Measurements from ENCODE around the gene MAP3K13. TPM values are rescaled to one million over a fixed set of nuclear protein-coding genes. Genes with fewer than 3 reads are reported as not detected.

The MAP3K13 gene
- total and polyA plus RNA-seq, 10 of the 15 experiments (the other 5 are each of a cell fraction or from before 2014, with no cell fraction given) = 10.5 to 70.8 (median 26.8) TPM

DNA sequence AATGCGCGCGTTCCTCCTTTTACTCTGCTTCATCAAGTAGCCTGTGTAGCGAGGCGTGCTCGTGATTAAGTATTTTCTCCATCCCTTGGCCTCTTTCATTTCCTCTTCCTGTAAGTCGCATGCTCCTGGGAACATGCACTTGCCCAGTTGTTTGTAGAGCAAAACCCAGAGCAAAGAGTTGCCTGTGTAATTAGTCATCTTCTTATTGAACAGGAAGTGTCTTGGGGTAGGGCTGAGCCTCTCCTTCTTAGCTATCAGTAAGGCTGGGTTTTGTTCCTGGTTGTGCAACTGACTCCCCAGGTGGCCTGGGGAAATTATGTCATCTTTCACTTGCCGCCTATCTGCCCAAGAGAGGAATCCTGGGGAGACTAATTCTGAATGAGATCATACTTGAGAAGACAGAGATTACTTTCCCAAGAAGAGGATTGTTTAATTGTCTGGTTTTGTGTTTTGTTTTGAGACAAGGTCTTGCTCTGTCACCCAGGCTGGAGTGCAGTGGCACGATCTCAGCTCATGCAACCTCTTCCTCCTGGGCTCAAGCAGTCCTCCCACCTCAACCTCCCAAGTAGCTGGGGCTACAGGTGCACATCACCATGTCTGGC, 174.5 kb downstream of the MAP3K13 start (continued):
- TF ChIP-seq SRF (IDR thresholded peaks at IDR 0.05; ENCODE audit: low read depth in 2 of 2, low read length in 2 of 2) (peak in 1 of 2 experiments; percentile 43; a peak in 1 of 4 replicates), YY1 (IDR thresholded peaks at IDR 0.05; ENCODE audit: low read depth, low read length) (no peak), EGR1 (IDR thresholded peaks at IDR 0.05; ENCODE audit: borderline replicate concordance in 1 of 2, low read depth in 2 of 2, low read length in 2 of 2) (peak in 1 of 2 experiments; percentile 49; a peak in 1 of 3 replicates), EP300 (IDR thresholded peaks at IDR 0.05; ENCODE audit: borderline replicate concordance in 1 of 2, control insufficient read depth in 1 of 2, low read depth in 2 of 2, low read length in 2 of 2) (peak in 1 of 2 experiments; percentile 68; a peak in 1 of 4 replicates), SUZ12 (IDR thresholded peaks at IDR 0.05; ENCODE audit: unreplicated experiment) (no peak), JUNB (IDR thresholded peaks at IDR 0.05) (peak; percentile 95), SREBF2 (IDR thresholded peaks at IDR 0.05; ENCODE audit: low read length) (no peak), NBN (IDR thresholded peaks at IDR 0.05) (peak; percentile 58; the same call in 1 of the 2 replicates), ZNF622 (IDR thresholded peaks at IDR 0.05) (no peak), KAT2A (conservative IDR thresholded peaks at IDR 0.05; ENCODE audit: control insufficient read depth, low read depth, low read length) (no peak), CREB1 (IDR thresholded peaks at IDR 0.05; ENCODE audit: low read depth) (peak; percentile 82), STAT3 (IDR thresholded peaks at IDR 0.05; ENCODE audit: low read depth, low read length) (no peak), SREBF1 (IDR thresholded peaks at IDR 0.05; ENCODE audit: low read length) (no peak), ZNF207 (IDR thresholded peaks at IDR 0.05; ENCODE audit: borderline replicate concordance) (no peak), RCOR1 (conservative IDR thresholded peaks at IDR 0.05; ENCODE audit: low read depth, low read length) (no peak), ZNF384 (IDR thresholded peaks at IDR 0.05; ENCODE audit: borderline replicate concordance, low read depth, low read length) (no peak), YBX1 (IDR thresholded peaks at IDR 0.05) (no peak), NFYB (IDR thresholded peaks at IDR 0.05; ENCODE audit: insufficient read depth, low read depth, low read length) (no peak), ATF2 (IDR thresholded peaks at IDR 0.05; ENCODE audit: low read length) (peak; percentile 99), TCF7 (IDR thresholded peaks at IDR 0.05; ENCODE audit: borderline replicate concordance) (peak; percentile 73), NR2C1 (IDR thresholded peaks at IDR 0.05) (no peak), MYB (IDR thresholded peaks at IDR 0.05; ENCODE audit: borderline replicate concordance, low read depth, low read length) (no peak), BCL11A (IDR thresholded peaks at IDR 0.05; ENCODE audit: low read depth, low read length) (no peak; the same call in 1 of the 2 replicates)
- TF ChIP-seq, protein P1, sequence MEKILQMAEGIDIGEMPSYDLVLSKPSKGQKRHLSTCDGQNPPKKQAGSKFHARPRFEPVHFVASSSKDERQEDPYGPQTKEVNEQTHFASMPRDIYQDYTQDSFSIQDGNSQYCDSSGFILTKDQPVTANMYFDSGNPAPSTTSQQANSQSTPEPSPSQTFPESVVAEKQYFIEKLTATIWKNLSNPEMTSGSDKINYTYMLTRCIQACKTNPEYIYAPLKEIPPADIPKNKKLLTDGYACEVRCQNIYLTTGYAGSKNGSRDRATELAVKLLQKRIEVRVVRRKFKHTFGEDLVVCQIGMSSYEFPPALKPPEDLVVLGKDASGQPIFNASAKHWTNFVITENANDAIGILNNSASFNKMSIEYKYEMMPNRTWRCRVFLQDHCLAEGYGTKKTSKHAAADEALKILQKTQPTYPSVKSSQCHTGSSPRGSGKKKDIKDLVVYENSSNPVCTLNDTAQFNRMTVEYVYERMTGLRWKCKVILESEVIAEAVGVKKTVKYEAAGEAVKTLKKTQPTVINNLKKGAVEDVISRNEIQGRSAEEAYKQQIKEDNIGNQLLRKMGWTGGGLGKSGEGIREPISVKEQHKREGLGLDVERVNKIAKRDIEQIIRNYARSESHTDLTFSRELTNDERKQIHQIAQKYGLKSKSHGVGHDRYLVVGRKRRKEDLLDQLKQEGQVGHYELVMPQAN (conservative IDR thresholded peaks at IDR 0.05) = no peak
- TF ChIP-seq, protein P2, sequence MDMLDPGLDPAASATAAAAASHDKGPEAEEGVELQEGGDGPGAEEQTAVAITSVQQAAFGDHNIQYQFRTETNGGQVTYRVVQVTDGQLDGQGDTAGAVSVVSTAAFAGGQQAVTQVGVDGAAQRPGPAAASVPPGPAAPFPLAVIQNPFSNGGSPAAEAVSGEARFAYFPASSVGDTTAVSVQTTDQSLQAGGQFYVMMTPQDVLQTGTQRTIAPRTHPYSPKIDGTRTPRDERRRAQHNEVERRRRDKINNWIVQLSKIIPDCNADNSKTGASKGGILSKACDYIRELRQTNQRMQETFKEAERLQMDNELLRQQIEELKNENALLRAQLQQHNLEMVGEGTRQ (IDR thresholded peaks at IDR 0.05; ENCODE audit: borderline replicate concordance, low read depth, low read length) = no peak

Measured in GM12878 (cell line).